IMR-90 (cell line): ENCODE measurements around the gene ATP2B2. TPM values are rescaled to one million over a fixed set of nuclear protein-coding genes. Genes with fewer than 3 reads are reported as not detected.

ENCODE experiments used
- ATAC-seq: fragments of 200-7000 bp; cut with Tn5 transposase; 2 replicates; pipeline ENCODE4 v1.9.1; 2020; ENCODE audit warnings: low read depth, mild to moderate bottlenecking, moderate library complexity
- Bru-seq: library from RNA; stranded (reverse); fragments of 400-500 nt; gene quantifications from one replicate; lab custom pipeline; 2021; lab: Mats Ljungman, UMichigan
- BruChase-seq, 2 experiments: library from RNA; stranded (reverse); fragments of 400-500 nt; gene quantifications; one replicate each; lab custom pipeline; 2021; lab: Mats Ljungman, UMichigan
- BruUV-seq: library from RNA; stranded (reverse); fragments of 400-500 nt; replicated peaks from 2 replicates; lab custom pipeline; 2021; lab: Mats Ljungman, UMichigan
- CTCF ChIA-PET: fragments of 300-600 bp; formaldehyde crosslinking; extraction: SDS; loops from one replicate; lab custom pipeline; 2021; ENCODE audit warnings: antibody characterized with exemption; lab: Yijun Ruan, JAX
- POLR2A ChIA-PET: fragments of 300-600 bp; sonication (Branson Sonifier 250); formaldehyde crosslinking; loops from one replicate; lab custom pipeline; 2022; ENCODE audit warnings: antibody characterized with exemption; ENCODE audit not compliant: unreplicated experiment; lab: Charles Lee
- DNase-seq: peaks from one replicate; pipeline ENCODE4 v3.0.0; 2013
- H2AFZ ChIP-seq: replicated peaks from 2 replicates; pipeline ENCODE3; 2013; ENCODE audit warnings: low read length, mild to moderate bottlenecking; ENCODE audit not compliant: poor library complexity
- H2AK5ac ChIP-seq: 2 replicates; pipeline ENCODE4 v1.6.1; 2013; ENCODE audit warnings: low read depth, low read length, inconsistent platforms
- H2AK9ac ChIP-seq: replicated peaks from 2 replicates; pipeline ENCODE3; 2013; ENCODE audit warnings: mild to moderate bottlenecking, low read depth, low read length, moderate library complexity; ENCODE audit not compliant: poor library complexity
- H2BK120ac ChIP-seq: 2 replicates; pipeline ENCODE4 v1.6.1; 2013; ENCODE audit warnings: low read depth, low read length, inconsistent platforms
- H2BK15ac ChIP-seq: 3 replicates; pipeline ENCODE4 v1.6.1; 2013; ENCODE audit warnings: low read depth, low read length, inconsistent platforms
- H2BK20ac ChIP-seq: 2 replicates; pipeline ENCODE4 v1.6.1; 2013; ENCODE audit warnings: low read depth, mild to moderate bottlenecking, inconsistent platforms, low read length, moderate library complexity
- H2BK5ac ChIP-seq: 2 replicates; pipeline ENCODE4 v1.6.1; 2013; ENCODE audit warnings: mild to moderate bottlenecking, low read depth, low read length, inconsistent platforms; ENCODE audit not compliant: poor library complexity, severe bottlenecking
- H3K14ac ChIP-seq: replicated peaks from 2 replicates; pipeline ENCODE4 v1.6.1; 2013; ENCODE audit warnings: low read depth, low read length, inconsistent platforms
- H3K18ac ChIP-seq: 2 replicates; pipeline ENCODE4 v1.6.1; 2013; ENCODE audit warnings: low read depth, low read length, control low read depth
- H3K23ac ChIP-seq: 2 replicates; pipeline ENCODE4 v1.6.1; 2013; ENCODE audit warnings: low read depth, low read length, inconsistent platforms
- H3K27ac ChIP-seq: 2 replicates; pipeline ENCODE4 v1.5.1; 2013; ENCODE audit warnings: mild to moderate bottlenecking, control low read depth, low read length; ENCODE audit not compliant: insufficient read depth
- H3K27me3 ChIP-seq: 2 replicates; pipeline ENCODE4 v1.6.1; 2013; ENCODE audit warnings: low read length; ENCODE audit not compliant: control insufficient read depth, insufficient read depth
- H3K36me3 ChIP-seq: 2 replicates; pipeline ENCODE4 v1.6.1; 2013; ENCODE audit warnings: low read length, mixed read lengths; ENCODE audit not compliant: control insufficient read depth, insufficient read depth
- H3K4ac ChIP-seq: 2 replicates; pipeline ENCODE4 v1.6.1; 2013; ENCODE audit warnings: low read depth, low read length, inconsistent platforms
- H3K4me1 ChIP-seq: 2 replicates; pipeline ENCODE4 v1.6.1; 2013; ENCODE audit warnings: low read length, mixed read lengths; ENCODE audit not compliant: control insufficient read depth, insufficient read depth
- H3K4me2 ChIP-seq: 2 replicates; pipeline ENCODE4 v1.6.1; 2013; ENCODE audit warnings: low read depth, mild to moderate bottlenecking, control low read depth, low read length, moderate library complexity
- H3K4me3 ChIP-seq: 2 replicates; pipeline ENCODE4 v1.5.1; 2013; ENCODE audit warnings: low read depth, mild to moderate bottlenecking, control low read depth, low read length, moderate library complexity; ENCODE audit not compliant: insufficient read depth
- H3K56ac ChIP-seq: 2 replicates; pipeline ENCODE4 v1.6.1; 2013; ENCODE audit warnings: low read length, inconsistent platforms; ENCODE audit not compliant: insufficient read depth; ENCODE audit errors: extremely low read depth
- H3K79me1 ChIP-seq, 2 experiments: 2 replicates each; pipeline ENCODE4 v1.6.1; 2013; ENCODE audit warnings: low read length in 2 of 2, inconsistent platforms in 1 of 2, low read depth in 1 of 2
- H3K9ac ChIP-seq: 2 replicates; pipeline ENCODE4 v1.6.1; 2013; ENCODE audit warnings: low read depth, low read length, control low read depth
- H3K9me1 ChIP-seq: 2 replicates; pipeline ENCODE4 v1.6.1; 2013; ENCODE audit warnings: low read length, inconsistent platforms; ENCODE audit not compliant: insufficient read depth
- H3K9me3 ChIP-seq: 2 replicates; pipeline ENCODE4 v1.6.1; 2013; ENCODE audit warnings: low read length; ENCODE audit not compliant: control insufficient read depth, insufficient read depth
- H4K20me1 ChIP-seq: 2 replicates; pipeline ENCODE4 v1.6.1; 2013; ENCODE audit warnings: low read length, inconsistent platforms; ENCODE audit not compliant: insufficient read depth
- H4K5ac ChIP-seq: 2 replicates; pipeline ENCODE4 v1.6.1; 2013; ENCODE audit warnings: mild to moderate bottlenecking, low read depth, low read length, control low read depth
- H4K8ac ChIP-seq, 2 experiments: 2 replicates each; pipeline ENCODE4 v1.6.1; 2013; ENCODE audit warnings: low read depth in 2 of 2, low read length in 2 of 2, control low read depth in 1 of 2, inconsistent platforms in 1 of 2
- H4K91ac ChIP-seq: 2 replicates; pipeline ENCODE4 v1.6.1; 2013; ENCODE audit warnings: low read depth, low read length, inconsistent platforms; ENCODE audit not compliant: insufficient read depth
- BHLHE40 ChIP-seq: fragments of 150-350 bp; IDR thresholded peaks from 2 replicates; pipeline ENCODE4 v1.6.1; 2016; ENCODE audit warnings: mild to moderate bottlenecking, low read depth, low read length
- WGBS, 2 experiments: methylation state at CpG; one replicate each; pipeline versions ENCODE4 v1.1.5 to v1.1.7; 2013; ENCODE audit warnings: missing lambda C conversion rate in 2 of 2; ENCODE audit not compliant: insufficient read length in 1 of 2; ENCODE audit errors: extremely low coverage in 2 of 2; 5-methylcytosine and 5-hydroxymethylcytosine counted together
- dilution Hi-C: fragments of 300-500 bp; cut with HindIII; formaldehyde crosslinking; loops from one replicate; pipeline ENCODE4 v1.14.3; 2018; ENCODE audit warnings: low sequenced_read_pairs; ENCODE audit not compliant: unreplicated experiment
- in situ Hi-C: fragments of 300-500 bp; cut with MboI; formaldehyde crosslinking; loops from 3 replicates; pipeline ENCODE4 v1.14.3; 2019; ENCODE audit warnings: low sequenced_read_pairs, inconsistent platforms, mixed read lengths
- intact Hi-C: fragments of 100-400 bp; cut with micrococcal nuclease; formaldehyde crosslinking; loops from 2 replicates; pipeline ENCODE4 v1.10.0; 2022
- long read RNA-seq: library from polyadenylated mRNA; unstranded; transcript quantifications from one replicate; pipeline ENCODE4 v2.0.0, GENCODE V29; 2021; ENCODE audit not compliant: unreplicated experiment
- polyA plus RNA-seq, 3 experiments: library from polyadenylated mRNA; depleted of rRNA; stranded (reverse); fragments of >200 nt; gene quantifications; 2 replicates each; pipeline ENCODE4 v1.2.3, GENCODE V29; 2012; ENCODE audit warnings: low replicate concordance in 1 of 3
- total RNA-seq: library from RNA; depleted of rRNA; stranded (reverse); fragments of >200 nt; gene quantifications from 2 replicates; pipeline ENCODE4 v1.2.3, GENCODE V29; 2012; rRNA removed
- TF ChIP-seq, protein P1 (sequence below): fragments of 150-350 bp; IDR thresholded peaks from 2 replicates; pipeline ENCODE4 v1.6.1; 2016; ENCODE audit warnings: low read depth, mild to moderate bottlenecking, low read length, moderate library complexity, borderline replicate concordance
- TF ChIP-seq, protein P2 (sequence below): fragments of 150-350 bp; IDR thresholded peaks from 2 replicates; pipeline ENCODE4 v1.6.1; 2017; ENCODE audit warnings: mild to moderate bottlenecking, antibody characterized with exemption, low read length, low read depth

ATP2B2 gene
- total RNA-seq (under 0.01 TPM in 1 of 2 replicates, not detected in the other), polyA plus RNA-seq (2012; rRNA removed) (0.02 TPM in 1 of 2 replicates, not detected in the other), Bru-seq, nascent RNA (not detected), BruChase-seq, experiment 1, labeled RNA remaining after a 6-hour chase (percentile 0 among the genes with signal in this experiment), BruChase-seq, experiment 2, labeled RNA remaining after a 2-hour chase (percentile 0 among the genes with signal in this experiment)
- polyA plus RNA-seq (2012; cell fraction: cytosol; rRNA removed): 0.01 TPM in 1 of 2 replicates, not detected in the other
- polyA plus RNA-seq (2012; cell fraction: nucleus; rRNA removed; ENCODE audit: low replicate concordance): 0.01 TPM in 1 of 2 replicates, not detected in the other
- long read RNA-seq: 0 reads

DNA sequence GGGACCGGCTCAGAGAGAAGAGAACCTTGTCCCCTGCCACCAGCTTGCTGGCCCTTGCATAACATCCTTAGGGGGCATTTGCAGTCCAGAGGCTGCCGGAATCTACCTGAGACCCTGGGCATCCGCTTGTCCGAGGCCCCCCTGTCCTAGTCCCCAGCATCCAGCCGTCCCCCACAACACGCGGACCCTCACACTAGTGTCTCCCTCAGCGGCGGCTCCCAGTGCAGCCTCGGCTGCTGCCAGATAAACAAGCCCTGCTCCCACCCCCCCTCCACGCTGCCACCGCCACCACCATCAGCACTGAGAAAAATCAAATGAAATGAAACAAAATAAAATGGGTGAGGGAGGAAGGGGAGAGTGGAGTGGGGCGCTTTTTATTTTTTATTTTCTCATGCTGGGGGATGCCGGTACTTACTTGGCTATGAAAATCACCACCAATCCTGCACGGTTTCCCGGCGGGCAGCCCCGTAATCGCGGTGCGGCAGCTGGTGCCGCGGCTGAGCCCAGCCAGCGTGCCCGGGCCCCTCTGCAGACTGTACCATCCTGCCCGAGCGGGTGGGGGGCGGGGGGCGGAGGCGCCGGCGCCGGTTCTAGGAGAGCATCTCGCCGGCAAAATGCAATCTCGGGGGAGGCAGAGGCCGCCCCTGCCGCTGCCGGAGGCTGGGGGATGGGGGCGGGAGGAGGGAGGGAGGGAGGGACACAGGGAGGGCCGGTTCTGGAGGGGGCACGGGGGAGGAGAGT is at the start of gene ATP2B2:
ATP2B2 (minus strand) TSS at position 537 of the 741 bp plus-strand sequence. CDS start 56,043 bp downstream, outside the sequence.
- BruUV-seq: no TSS peak
- Histone ChIP-seq H4K8ac (no peak within 1 kb of the TSS), H3K4me2 (peak within 1 kb of the TSS; percentile 36; the same call in 1 of the 2 replicates), H3K9me1 (no peaks in the 10 kb centered on the region), H3K36me3 (no peaks in the 10 kb centered on the region), H2BK15ac (no peak within 1 kb of the TSS), H3K27me3 (peaks cover 68% of the 10 kb centered on the region), H3K9ac (no peak within 1 kb of the TSS), H3K27ac (no peak within 1 kb of the TSS), H3K9me3 (no peaks in the 10 kb centered on the region), H3K4ac (no peak within 1 kb of the TSS), H2BK120ac (no peak within 1 kb of the TSS), H3K14ac (no peak within 1 kb of the TSS), H3K4me3 (no peak within 1 kb of the TSS), H2BK20ac (no peak within 1 kb of the TSS), H2AK5ac (no peak within 1 kb of the TSS), H3K56ac (no peak within 1 kb of the TSS), H2AFZ (peak within 1 kb of the TSS; percentile 17), H2AK9ac (no peak within 1 kb of the TSS), H3K18ac (no peak within 1 kb of the TSS), H2BK5ac (no peak within 1 kb of the TSS), H4K91ac (no peak within 1 kb of the TSS), H4K5ac (no peak within 1 kb of the TSS), H3K79me1 (no peaks in the 10 kb centered on the region), H4K20me1 (no peaks in the 10 kb centered on the region), H3K23ac (no peak within 1 kb of the TSS), H3K4me1 (no peaks in the 10 kb centered on the region)
- ChIA-PET CTCF (no interaction called here), POLR2A (no interaction called here)
- ATAC-seq: peak; percentile 68
- WGBS, 2 experiments: 19% methylated on average over 4 of the region's 42 CpGs; no CpG with 5 or more reads in 1 of the 2 experiments
- TF ChIP-seq BHLHE40: no peak
- TF ChIP-seq, protein P1, sequence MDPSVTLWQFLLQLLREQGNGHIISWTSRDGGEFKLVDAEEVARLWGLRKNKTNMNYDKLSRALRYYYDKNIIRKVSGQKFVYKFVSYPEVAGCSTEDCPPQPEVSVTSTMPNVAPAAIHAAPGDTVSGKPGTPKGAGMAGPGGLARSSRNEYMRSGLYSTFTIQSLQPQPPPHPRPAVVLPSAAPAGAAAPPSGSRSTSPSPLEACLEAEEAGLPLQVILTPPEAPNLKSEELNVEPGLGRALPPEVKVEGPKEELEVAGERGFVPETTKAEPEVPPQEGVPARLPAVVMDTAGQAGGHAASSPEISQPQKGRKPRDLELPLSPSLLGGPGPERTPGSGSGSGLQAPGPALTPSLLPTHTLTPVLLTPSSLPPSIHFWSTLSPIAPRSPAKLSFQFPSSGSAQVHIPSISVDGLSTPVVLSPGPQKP: no peak
- TF ChIP-seq, protein P2, sequence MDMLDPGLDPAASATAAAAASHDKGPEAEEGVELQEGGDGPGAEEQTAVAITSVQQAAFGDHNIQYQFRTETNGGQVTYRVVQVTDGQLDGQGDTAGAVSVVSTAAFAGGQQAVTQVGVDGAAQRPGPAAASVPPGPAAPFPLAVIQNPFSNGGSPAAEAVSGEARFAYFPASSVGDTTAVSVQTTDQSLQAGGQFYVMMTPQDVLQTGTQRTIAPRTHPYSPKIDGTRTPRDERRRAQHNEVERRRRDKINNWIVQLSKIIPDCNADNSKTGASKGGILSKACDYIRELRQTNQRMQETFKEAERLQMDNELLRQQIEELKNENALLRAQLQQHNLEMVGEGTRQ: no peak
- dilution Hi-C loops: no loop called here
- no peak for DNase-seq
- intact Hi-C loops: no loop called here
- in situ Hi-C loops: no loop called here
